Measurements from ENCODE around the gene FCMR. TPM values are rescaled to one million over a fixed set of nuclear protein-coding genes. Genes with fewer than 3 reads are reported as not detected.
A peak's percentile ranks its signal among the peaks of the same experiment; 100 is the strongest.

Gene FCMR
- total and polyA plus RNA-seq, 2 experiments from 2014 or later: 0.84 TPM; not detected in 1

GRCh38 chr1:206933333-206933945 is 11.7 kb upstream of the FCMR start:
- no peaks in the 10 kb centered on the region for H3K9me2 ChIP-seq (ENCODE audit: insufficient read depth)
- H3K79me2 ChIP-seq (replicated peaks; ENCODE audit: insufficient read depth): no peaks in the 10 kb centered on the region
- Mint-ChIP-seq H3K36me3 (ENCODE audit: low read depth) (no peaks in the 10 kb centered on the region), H3K9me3 (no peaks in the 10 kb centered on the region), H3K27me3 (ENCODE audit: insufficient read depth, low read depth, poor library complexity) (peaks cover 2% of the 10 kb centered on the region), H3K4me1 (no peaks in the 10 kb centered on the region), H3K27ac (peak overlapping the region; percentile 52; the same call in 1 of the 2 replicates), H3K4me3 (no peak overlapping the region)
- no peak overlapping the region for H3K4me3 ChIP-seq
- DNase-seq (ENCODE audit: low spot score): peak; percentile 86
- no peaks in the 10 kb centered on the region for H3K36me3 ChIP-seq (ENCODE audit: insufficient read depth)
- no peaks in the 10 kb centered on the region for H3K27me3 ChIP-seq (ENCODE audit: insufficient read depth)
- H3K27ac ChIP-seq (ENCODE audit: low read depth): no peak overlapping the region
- TF ChIP-seq, protein P1, sequence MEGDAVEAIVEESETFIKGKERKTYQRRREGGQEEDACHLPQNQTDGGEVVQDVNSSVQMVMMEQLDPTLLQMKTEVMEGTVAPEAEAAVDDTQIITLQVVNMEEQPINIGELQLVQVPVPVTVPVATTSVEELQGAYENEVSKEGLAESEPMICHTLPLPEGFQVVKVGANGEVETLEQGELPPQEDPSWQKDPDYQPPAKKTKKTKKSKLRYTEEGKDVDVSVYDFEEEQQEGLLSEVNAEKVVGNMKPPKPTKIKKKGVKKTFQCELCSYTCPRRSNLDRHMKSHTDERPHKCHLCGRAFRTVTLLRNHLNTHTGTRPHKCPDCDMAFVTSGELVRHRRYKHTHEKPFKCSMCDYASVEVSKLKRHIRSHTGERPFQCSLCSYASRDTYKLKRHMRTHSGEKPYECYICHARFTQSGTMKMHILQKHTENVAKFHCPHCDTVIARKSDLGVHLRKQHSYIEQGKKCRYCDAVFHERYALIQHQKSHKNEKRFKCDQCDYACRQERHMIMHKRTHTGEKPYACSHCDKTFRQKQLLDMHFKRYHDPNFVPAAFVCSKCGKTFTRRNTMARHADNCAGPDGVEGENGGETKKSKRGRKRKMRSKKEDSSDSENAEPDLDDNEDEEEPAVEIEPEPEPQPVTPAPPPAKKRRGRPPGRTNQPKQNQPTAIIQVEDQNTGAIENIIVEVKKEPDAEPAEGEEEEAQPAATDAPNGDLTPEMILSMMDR (conservative IDR thresholded peaks at IDR 0.05; ENCODE audit: low read depth in 2 of 2): peak; percentile 84 to 89
- TF ChIP-seq EZH2phosphoT487 (IDR thresholded peaks at IDR 0.05; ENCODE audit: unreplicated experiment): no peak
- no peak overlapping the region for H3K4me2 ChIP-seq
- H2AFZ ChIP-seq: no peak overlapping the region
- no peaks in the 10 kb centered on the region for H4K20me1 ChIP-seq (replicated peaks; ENCODE audit: insufficient read depth)
- no peaks in the 10 kb centered on the region for H3F3A ChIP-seq (replicated peaks; ENCODE audit: low read depth)
- H3K4me1 ChIP-seq (ENCODE audit: insufficient read depth): no peaks in the 10 kb centered on the region
- peak; percentile 81 for ATAC-seq

DNA sequence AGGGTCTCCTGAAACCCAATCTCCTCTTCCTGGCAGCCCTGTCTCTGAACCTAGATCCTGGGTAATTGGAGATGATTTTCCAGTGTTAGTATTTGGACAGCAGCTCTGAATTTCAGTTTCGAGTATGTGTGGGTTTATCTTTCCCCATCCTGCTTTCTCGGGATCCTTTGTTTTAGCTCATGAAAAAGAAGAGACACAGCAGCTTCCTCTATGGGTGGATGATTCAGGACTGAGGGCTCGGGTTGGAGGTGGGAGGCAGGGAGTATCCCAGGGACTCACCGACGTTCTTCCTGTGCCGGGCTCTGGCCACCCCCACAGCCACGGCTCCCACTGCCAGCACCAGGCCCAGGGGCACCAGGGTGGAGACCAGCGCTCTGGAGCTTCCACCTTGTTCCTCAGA is 10.4 kb upstream of the FCMR start:
- H2AFZ ChIP-seq: no peak overlapping the region
- TF ChIP-seq CREB1 (CRISPR knock-in tag; IDR thresholded peaks at IDR 0.05; ENCODE audit: low read depth): no peak
- TF ChIP-seq EZH2 (IDR thresholded peaks at IDR 0.05; ENCODE audit: low read depth, unreplicated experiment): no peak
- no peak for TF ChIP-seq ZNF114 (CRISPR knock-in tag; IDR thresholded peaks at IDR 0.05)
- TF ChIP-seq, protein P1 (conservative IDR thresholded peaks at IDR 0.05; ENCODE audit: low read depth in 2 of 2): no peak
- TF ChIP-seq REST (IDR thresholded peaks at IDR 0.05; ENCODE audit: unreplicated experiment): no peak
- TF ChIP-seq, protein P2, sequence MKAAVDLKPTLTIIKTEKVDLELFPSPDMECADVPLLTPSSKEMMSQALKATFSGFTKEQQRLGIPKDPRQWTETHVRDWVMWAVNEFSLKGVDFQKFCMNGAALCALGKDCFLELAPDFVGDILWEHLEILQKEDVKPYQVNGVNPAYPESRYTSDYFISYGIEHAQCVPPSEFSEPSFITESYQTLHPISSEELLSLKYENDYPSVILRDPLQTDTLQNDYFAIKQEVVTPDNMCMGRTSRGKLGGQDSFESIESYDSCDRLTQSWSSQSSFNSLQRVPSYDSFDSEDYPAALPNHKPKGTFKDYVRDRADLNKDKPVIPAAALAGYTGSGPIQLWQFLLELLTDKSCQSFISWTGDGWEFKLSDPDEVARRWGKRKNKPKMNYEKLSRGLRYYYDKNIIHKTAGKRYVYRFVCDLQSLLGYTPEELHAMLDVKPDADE (IDR thresholded peaks at IDR 0.05): no peak
- TF ChIP-seq JUNB (IDR thresholded peaks at IDR 0.05; ENCODE audit: unreplicated experiment): no peak
- TF ChIP-seq STAT1 (IDR thresholded peaks at IDR 0.05; ENCODE audit: unreplicated experiment): no peak

More for the DNA sequence above, 10.4 kb upstream of the FCMR start:
- H4K20me1 ChIP-seq (replicated peaks; ENCODE audit: insufficient read depth): no peaks in the 10 kb centered on the region
- H3K79me2 ChIP-seq (replicated peaks; ENCODE audit: insufficient read depth): no peaks in the 10 kb centered on the region
- Mint-ChIP-seq H3K27me3 (ENCODE audit: insufficient read depth, low read depth, poor library complexity) (peaks cover 2% of the 10 kb centered on the region), H3K27ac (no peak overlapping the region), H3K36me3 (ENCODE audit: low read depth) (no peaks in the 10 kb centered on the region), H3K9me3 (no peaks in the 10 kb centered on the region), H3K4me3 (no peak overlapping the region), H3K4me1 (no peaks in the 10 kb centered on the region)
- H3K36me3 ChIP-seq (ENCODE audit: insufficient read depth): no peaks in the 10 kb centered on the region
- no peaks in the 10 kb centered on the region for H3K27me3 ChIP-seq (ENCODE audit: insufficient read depth)
- no peak for ATAC-seq
- H3K27ac ChIP-seq (ENCODE audit: low read depth): no peak overlapping the region
- no peaks in the 10 kb centered on the region for H3K4me1 ChIP-seq (ENCODE audit: insufficient read depth)
- no peaks in the 10 kb centered on the region for H3F3A ChIP-seq (replicated peaks; ENCODE audit: low read depth)
- H3K9me2 ChIP-seq (ENCODE audit: insufficient read depth): no peaks in the 10 kb centered on the region
- no peak overlapping the region for H3K4me3 ChIP-seq
- no peak overlapping the region for H3K4me2 ChIP-seq
- DNase-seq (ENCODE audit: low spot score): no peak
